HEK293T (cell line): ENCODE measurements around the gene CSTB.

ENCODE experiments used
- CTBP1 ChIP-seq: fragments of 450-650 bp; IDR thresholded peaks from 2 replicates; pipeline ENCODE4 v1.6.1; 2016; ENCODE audit warnings: borderline replicate concordance
- TARDBP ChIP-seq: fragments of 450-650 bp; IDR thresholded peaks from 2 replicates; pipeline ENCODE4 v1.6.1; 2016

GRCh38 chr21:43805275-43805800, 29.2 kb upstream of the CSTB start:
- TF ChIP-seq CTBP1: no peak
- no peak for TF ChIP-seq TARDBP
